ENCODE data around the gene CORIN.

The CORIN gene

GRCh38 chr4:47668810-47669408 is 169.0 kb downstream of the CORIN start:
- no peak overlapping the region for H3K4me3 ChIP-seq

GRCh38 chr4:47668256-47668655 is 169.6 kb downstream of the CORIN start:
- TF ChIP-seq, protein P1, sequence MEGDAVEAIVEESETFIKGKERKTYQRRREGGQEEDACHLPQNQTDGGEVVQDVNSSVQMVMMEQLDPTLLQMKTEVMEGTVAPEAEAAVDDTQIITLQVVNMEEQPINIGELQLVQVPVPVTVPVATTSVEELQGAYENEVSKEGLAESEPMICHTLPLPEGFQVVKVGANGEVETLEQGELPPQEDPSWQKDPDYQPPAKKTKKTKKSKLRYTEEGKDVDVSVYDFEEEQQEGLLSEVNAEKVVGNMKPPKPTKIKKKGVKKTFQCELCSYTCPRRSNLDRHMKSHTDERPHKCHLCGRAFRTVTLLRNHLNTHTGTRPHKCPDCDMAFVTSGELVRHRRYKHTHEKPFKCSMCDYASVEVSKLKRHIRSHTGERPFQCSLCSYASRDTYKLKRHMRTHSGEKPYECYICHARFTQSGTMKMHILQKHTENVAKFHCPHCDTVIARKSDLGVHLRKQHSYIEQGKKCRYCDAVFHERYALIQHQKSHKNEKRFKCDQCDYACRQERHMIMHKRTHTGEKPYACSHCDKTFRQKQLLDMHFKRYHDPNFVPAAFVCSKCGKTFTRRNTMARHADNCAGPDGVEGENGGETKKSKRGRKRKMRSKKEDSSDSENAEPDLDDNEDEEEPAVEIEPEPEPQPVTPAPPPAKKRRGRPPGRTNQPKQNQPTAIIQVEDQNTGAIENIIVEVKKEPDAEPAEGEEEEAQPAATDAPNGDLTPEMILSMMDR (IDR thresholded peaks at IDR 0.05) = no peak
- Histone ChIP-seq H3K27ac (no peak overlapping the region), H3K27me3 (no peaks in the 10 kb centered on the region), H3K9me3 (no peaks in the 10 kb centered on the region), H3K36me3 (no peaks in the 10 kb centered on the region), H3K4me3 (no peak overlapping the region), H3K4me1 (no peaks in the 10 kb centered on the region)
- intact Hi-C loops (cut with DNase I; ENCODE audit: low total_unique reads) = no loop called here
- no peak for DNase-seq

More at GRCh38 chr4:47668810-47669408, 169.0 kb downstream of the CORIN start:
- intact Hi-C loops (cut with DNase I; ENCODE audit: low total_unique reads) = no loop called here
- no peak overlapping the region for H3K27ac ChIP-seq
- no peaks in the 10 kb centered on the region for H3K36me3 ChIP-seq
- DNase-seq = no peak
- no peaks in the 10 kb centered on the region for H3K4me1 ChIP-seq
- H3K9me3 ChIP-seq = no peaks in the 10 kb centered on the region
- H3K27me3 ChIP-seq = no peaks in the 10 kb centered on the region
- TF ChIP-seq, protein P1 (IDR thresholded peaks at IDR 0.05) = peak; percentile 56

DNA sequence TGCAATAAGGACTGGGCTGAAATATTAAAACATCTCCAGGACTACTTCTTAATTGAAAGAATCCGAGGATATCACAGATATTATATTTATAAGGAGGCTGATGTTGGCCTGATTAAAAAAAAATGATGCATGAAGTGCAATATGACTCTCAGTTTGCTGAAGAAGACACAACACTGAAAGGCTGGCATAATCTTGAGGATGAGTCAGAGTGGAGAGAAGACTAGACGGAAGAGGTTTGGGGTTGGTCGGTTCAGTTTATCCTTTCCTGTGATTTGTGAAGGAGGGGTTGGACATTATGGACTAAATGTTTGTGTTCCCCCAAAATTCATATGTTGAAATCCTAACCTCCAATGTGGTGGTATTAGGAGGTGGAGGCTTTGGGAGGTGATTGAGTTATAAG is 170.3 kb downstream of the CORIN start:
- Histone ChIP-seq H3K27me3 (no peaks in the 10 kb centered on the region), H3K36me3 (no peaks in the 10 kb centered on the region), H3K9me3 (no peaks in the 10 kb centered on the region), H3K27ac (no peak overlapping the region), H3K4me1 (no peaks in the 10 kb centered on the region), H3K4me3 (no peak overlapping the region)
- no peak for DNase-seq
- intact Hi-C loops (cut with DNase I; ENCODE audit: low total_unique reads) = no loop called here
- TF ChIP-seq, protein P1 (IDR thresholded peaks at IDR 0.05) = no peak

GRCh38 chr4:47664051-47664826 is 173.6 kb downstream of the CORIN start:
- Histone ChIP-seq H3K27ac (no peak overlapping the region), H3K9me3 (no peaks in the 10 kb centered on the region), H3K27me3 (no peaks in the 10 kb centered on the region), H3K4me3 (no peak overlapping the region), H3K36me3 (no peaks in the 10 kb centered on the region), H3K4me1 (no peaks in the 10 kb centered on the region)
- DNase-seq = no peak
- TF ChIP-seq, protein P1 (IDR thresholded peaks at IDR 0.05) = no peak
- intact Hi-C loops (cut with DNase I; ENCODE audit: low total_unique reads) = no loop called here

DNA sequence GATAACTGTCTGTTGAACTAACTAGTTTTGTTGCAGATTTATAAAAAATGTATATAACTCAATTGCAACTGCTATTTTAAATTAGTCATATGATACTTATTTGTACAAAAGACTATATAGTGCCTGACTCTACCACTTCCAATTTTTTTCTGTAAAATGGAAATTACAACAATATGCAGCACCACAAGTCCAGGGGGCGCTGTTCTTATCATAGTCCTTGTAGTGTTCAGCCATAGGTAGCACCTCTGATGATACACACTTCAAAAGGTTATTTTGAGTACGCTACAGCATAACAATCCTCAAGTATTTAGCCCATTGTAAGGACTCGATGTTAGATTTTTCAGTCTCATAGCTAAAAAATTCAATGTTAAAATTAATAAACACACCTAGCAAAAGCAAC is 174.9 kb downstream of the CORIN start:
- H3K4me1 ChIP-seq = no peaks in the 10 kb centered on the region
- intact Hi-C loops (cut with DNase I; ENCODE audit: low total_unique reads) = no loop called here
- TF ChIP-seq, protein P1 (IDR thresholded peaks at IDR 0.05) = no peak

More for the DNA sequence above, 174.9 kb downstream of the CORIN start:
- H3K27me3 ChIP-seq = no peaks in the 10 kb centered on the region
- H3K36me3 ChIP-seq = no peaks in the 10 kb centered on the region
- no peak overlapping the region for H3K27ac ChIP-seq
- no peak overlapping the region for H3K4me3 ChIP-seq
- no peak for DNase-seq
- no peaks in the 10 kb centered on the region for H3K9me3 ChIP-seq
